ENCODE measurements around the gene CD53. TPM values are rescaled to one million over a fixed set of nuclear protein-coding genes. Genes with fewer than 3 reads are reported as not detected.

The CD53 gene
- total RNA-seq, 1 donor from 2014 or later: not detected

- DNase-seq (ENCODE audit: extremely low read depth, low read depth, low spot score): no peak
These were observed 2.3 kb downstream of the CD53 start for GRCh38 chr1:110875216-110875731.

GRCh38 chr1:110876748-110877341 lies 3.9 kb downstream of the CD53 start:
- DNase-seq (ENCODE audit: extremely low read depth, low read depth, low spot score): no peak

- no peak for DNase-seq (ENCODE audit: extremely low read depth, low read depth, low spot score)
These were observed 4.4 kb downstream of the CD53 start for GRCh38 chr1:110877364-110877763.

- DNase-seq (ENCODE audit: extremely low read depth, low read depth, low spot score): no peak
These were observed 4.8 kb downstream of the CD53 start for GRCh38 chr1:110877776-110878175.

- no peak for DNase-seq (ENCODE audit: extremely low read depth, low read depth, low spot score)
These were observed 5.6 kb downstream of the CD53 start for GRCh38 chr1:110878591-110878990.

- DNase-seq (ENCODE audit: extremely low read depth, low read depth, low spot score): no peak
These were observed 6.0 kb downstream of the CD53 start for GRCh38 chr1:110878993-110879392.

GRCh38 chr1:110879758-110880606 lies 7.0 kb downstream of the CD53 start:
- DNase-seq (ENCODE audit: extremely low read depth, low read depth, low spot score): no peak

- no peak for DNase-seq (ENCODE audit: extremely low read depth, low read depth, low spot score)
These were observed 7.9 kb downstream of the CD53 start for GRCh38 chr1:110880708-110881374.

- no peak for DNase-seq (ENCODE audit: extremely low read depth, low read depth, low spot score)
These were observed 15.1 kb downstream of the CD53 start for GRCh38 chr1:110888049-110888448.

GRCh38 chr1:110888641-110889040 lies 15.7 kb downstream of the CD53 start:
- DNase-seq (ENCODE audit: extremely low read depth, low read depth, low spot score): no peak

GRCh38 chr1:110890474-110891196 lies 17.7 kb downstream of the CD53 start:
- DNase-seq (ENCODE audit: extremely low read depth, low read depth, low spot score): no peak

GRCh38 chr1:110893908-110894490 lies 21.1 kb downstream of the CD53 start:
- DNase-seq (ENCODE audit: extremely low read depth, low read depth, low spot score): no peak

GRCh38 chr1:110896090-110896489 lies 23.1 kb downstream of the CD53 start:
- no peak for DNase-seq (ENCODE audit: extremely low read depth, low read depth, low spot score)

- DNase-seq (ENCODE audit: extremely low read depth, low read depth, low spot score): no peak
These were observed 24.7 kb downstream of the CD53 start for GRCh38 chr1:110897681-110898080.

GRCh38 chr1:110898734-110899457 lies 25.9 kb downstream of the CD53 start:
- DNase-seq (ENCODE audit: extremely low read depth, low read depth, low spot score): no peak

- DNase-seq (ENCODE audit: extremely low read depth, low read depth, low spot score): no peak
These were observed 26.5 kb downstream of the CD53 start for GRCh38 chr1:110899458-110899843.

- no peak for DNase-seq (ENCODE audit: extremely low read depth, low read depth, low spot score)
These were observed 30.0 kb downstream of the CD53 start for GRCh38 chr1:110902820-110903463.

GRCh38 chr1:110903853-110904500 lies 31.0 kb downstream of the CD53 start:
- no peak for DNase-seq (ENCODE audit: extremely low read depth, low read depth, low spot score)

- no peak for DNase-seq (ENCODE audit: extremely low read depth, low read depth, low spot score)
These were observed 39.8 kb downstream of the CD53 start for GRCh38 chr1:110912784-110913183.
